HEK293 (cell line): ENCODE data around the gene GALK1.

Source experiments
- ATF2 ChIP-seq: fragments of 450-650 bp; formaldehyde crosslinking; IDR thresholded peaks from 2 replicates; pipeline ENCODE4 v1.5.1; 2016; ENCODE audit warnings: missing biosample characterization, missing genetic modification characterization, low read depth
- CTCF ChIP-seq: fragments of 450-650 bp; formaldehyde crosslinking; IDR thresholded peaks from 2 replicates; pipeline ENCODE4 v1.5.1; 2016; ENCODE audit warnings: missing biosample characterization, missing genetic modification characterization
- GFI1B ChIP-seq: fragments of 450-650 bp; formaldehyde crosslinking; IDR thresholded peaks from 2 replicates; pipeline ENCODE4 v1.5.1; 2016; ENCODE audit warnings: missing biosample characterization, missing genetic modification characterization
- ZNF133 ChIP-seq: fragments of 450-650 bp; formaldehyde crosslinking; IDR thresholded peaks from 2 replicates; pipeline ENCODE4 v1.5.1; 2016; ENCODE audit warnings: missing biosample characterization, missing genetic modification characterization
- ZNF473 ChIP-seq: fragments of 450-650 bp; formaldehyde crosslinking; IDR thresholded peaks from 2 replicates; pipeline ENCODE4 v1.5.1; 2017; ENCODE audit warnings: missing biosample characterization, missing genetic modification characterization
- ZNF549 ChIP-seq: fragments of 450-650 bp; IDR thresholded peaks from 2 replicates; pipeline ENCODE4 v1.5.1; 2018; ENCODE audit warnings: missing biosample characterization, missing genetic modification characterization, mild to moderate bottlenecking, inconsistent platforms, moderate library complexity
- TF ChIP-seq, protein P1 (sequence below): fragments of 450-650 bp; formaldehyde crosslinking; IDR thresholded peaks from 2 replicates; pipeline ENCODE4 v1.5.1; 2016; ENCODE audit warnings: missing biosample characterization, missing genetic modification characterization, borderline replicate concordance
- TF ChIP-seq, protein P2 (sequence below): sonication (generic); formaldehyde crosslinking; IDR thresholded peaks from 2 replicates; pipeline ENCODE4 v1.8.1; 2022; ENCODE audit warnings: mild to moderate bottlenecking, moderate library complexity, missing genetic modification reagents

DNA sequence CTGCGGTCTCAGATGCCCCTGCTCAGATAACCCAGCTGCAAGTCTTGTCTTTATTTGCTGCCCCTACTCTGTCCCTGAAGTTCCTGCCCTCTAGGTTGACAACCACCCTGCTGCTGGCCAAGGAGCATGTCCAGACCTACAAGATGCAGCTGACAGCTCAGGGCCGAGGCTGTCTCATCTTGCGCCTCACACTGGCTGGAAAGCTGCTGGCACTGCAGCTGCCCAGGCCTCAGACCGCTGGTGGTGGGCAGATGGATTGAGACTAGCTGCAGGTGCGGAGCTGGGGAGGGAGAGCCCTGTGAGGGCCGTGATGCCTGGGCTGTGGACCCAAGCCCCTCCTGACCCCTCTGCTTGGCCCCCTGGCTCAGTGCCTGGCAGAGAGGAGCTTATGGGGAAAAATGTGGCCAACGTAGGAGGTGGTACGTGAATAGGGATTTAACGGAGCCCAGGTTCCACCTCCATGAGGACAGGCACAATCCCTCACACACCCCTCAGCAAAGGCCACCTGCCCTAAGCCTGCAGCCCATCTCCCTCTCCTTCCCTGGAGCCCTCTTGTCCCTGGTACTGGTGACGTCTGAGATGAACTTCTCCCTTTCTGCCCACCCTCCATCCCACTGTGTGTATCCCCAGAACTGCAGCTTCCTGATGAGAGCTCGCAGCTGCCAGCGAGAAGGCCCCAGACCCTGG, 8.3 kb upstream of the GALK1 start:
- TF ChIP-seq, protein P1, sequence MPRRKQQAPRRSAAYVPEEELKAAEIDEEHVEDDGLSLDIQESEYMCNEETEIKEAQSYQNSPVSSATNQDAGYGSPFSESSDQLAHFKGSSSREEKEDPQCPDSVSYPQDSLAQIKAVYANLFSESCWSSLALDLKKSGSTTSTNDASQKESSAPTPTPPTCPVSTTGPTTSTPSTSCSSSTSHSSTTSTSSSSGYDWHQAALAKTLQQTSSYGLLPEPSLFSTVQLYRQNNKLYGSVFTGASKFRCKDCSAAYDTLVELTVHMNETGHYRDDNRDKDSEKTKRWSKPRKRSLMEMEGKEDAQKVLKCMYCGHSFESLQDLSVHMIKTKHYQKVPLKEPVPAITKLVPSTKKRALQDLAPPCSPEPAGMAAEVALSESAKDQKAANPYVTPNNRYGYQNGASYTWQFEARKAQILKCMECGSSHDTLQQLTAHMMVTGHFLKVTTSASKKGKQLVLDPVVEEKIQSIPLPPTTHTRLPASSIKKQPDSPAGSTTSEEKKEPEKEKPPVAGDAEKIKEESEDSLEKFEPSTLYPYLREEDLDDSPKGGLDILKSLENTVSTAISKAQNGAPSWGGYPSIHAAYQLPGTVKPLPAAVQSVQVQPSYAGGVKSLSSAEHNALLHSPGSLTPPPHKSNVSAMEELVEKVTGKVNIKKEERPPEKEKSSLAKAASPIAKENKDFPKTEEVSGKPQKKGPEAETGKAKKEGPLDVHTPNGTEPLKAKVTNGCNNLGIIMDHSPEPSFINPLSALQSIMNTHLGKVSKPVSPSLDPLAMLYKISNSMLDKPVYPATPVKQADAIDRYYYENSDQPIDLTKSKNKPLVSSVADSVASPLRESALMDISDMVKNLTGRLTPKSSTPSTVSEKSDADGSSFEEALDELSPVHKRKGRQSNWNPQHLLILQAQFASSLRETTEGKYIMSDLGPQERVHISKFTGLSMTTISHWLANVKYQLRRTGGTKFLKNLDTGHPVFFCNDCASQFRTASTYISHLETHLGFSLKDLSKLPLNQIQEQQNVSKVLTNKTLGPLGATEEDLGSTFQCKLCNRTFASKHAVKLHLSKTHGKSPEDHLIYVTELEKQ (tag by site-specific recombination), result no peak
- TF ChIP-seq ZNF549 (tag by site-specific recombination) (no peak), ATF2 (tag by site-specific recombination) (no peak), ZNF473 (tag by site-specific recombination) (no peak), CTCF (tag by site-specific recombination) (no peak), ZNF133 (tag by site-specific recombination) (no peak), GFI1B (tag by site-specific recombination) (no peak)
- TF ChIP-seq, protein P2, sequence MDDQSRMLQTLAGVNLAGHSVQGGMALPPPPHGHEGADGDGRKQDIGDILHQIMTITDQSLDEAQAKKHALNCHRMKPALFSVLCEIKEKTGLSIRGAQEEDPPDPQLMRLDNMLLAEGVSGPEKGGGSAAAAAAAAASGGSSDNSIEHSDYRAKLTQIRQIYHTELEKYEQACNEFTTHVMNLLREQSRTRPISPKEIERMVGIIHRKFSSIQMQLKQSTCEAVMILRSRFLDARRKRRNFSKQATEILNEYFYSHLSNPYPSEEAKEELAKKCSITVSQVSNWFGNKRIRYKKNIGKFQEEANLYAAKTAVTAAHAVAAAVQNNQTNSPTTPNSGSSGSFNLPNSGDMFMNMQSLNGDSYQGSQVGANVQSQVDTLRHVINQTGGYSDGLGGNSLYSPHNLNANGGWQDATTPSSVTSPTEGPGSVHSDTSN (CRISPR knock-in tag), result no peak
